ENCODE measurements around the gene CDH13.

DNA sequence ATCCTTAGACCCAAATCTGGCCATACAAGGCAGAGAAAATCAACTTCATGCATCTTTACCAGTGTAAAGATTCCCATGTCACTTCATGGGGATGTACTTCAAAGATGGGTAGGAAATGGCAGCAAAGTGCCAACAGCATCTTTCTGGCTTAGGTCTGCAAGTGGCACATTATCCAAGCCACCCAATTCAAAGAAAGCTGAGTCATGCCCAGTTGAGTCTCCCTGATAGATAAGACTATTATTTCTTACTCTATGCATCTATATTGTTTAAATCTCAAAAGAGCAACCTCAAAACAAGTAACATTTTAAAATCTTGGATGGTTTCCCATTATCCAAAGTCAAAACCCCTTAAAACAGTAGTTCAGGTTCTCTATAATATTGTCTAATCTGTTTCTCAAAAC lies 1119.8 kb downstream of the CDH13 start:
- TF ChIP-seq, protein P1, sequence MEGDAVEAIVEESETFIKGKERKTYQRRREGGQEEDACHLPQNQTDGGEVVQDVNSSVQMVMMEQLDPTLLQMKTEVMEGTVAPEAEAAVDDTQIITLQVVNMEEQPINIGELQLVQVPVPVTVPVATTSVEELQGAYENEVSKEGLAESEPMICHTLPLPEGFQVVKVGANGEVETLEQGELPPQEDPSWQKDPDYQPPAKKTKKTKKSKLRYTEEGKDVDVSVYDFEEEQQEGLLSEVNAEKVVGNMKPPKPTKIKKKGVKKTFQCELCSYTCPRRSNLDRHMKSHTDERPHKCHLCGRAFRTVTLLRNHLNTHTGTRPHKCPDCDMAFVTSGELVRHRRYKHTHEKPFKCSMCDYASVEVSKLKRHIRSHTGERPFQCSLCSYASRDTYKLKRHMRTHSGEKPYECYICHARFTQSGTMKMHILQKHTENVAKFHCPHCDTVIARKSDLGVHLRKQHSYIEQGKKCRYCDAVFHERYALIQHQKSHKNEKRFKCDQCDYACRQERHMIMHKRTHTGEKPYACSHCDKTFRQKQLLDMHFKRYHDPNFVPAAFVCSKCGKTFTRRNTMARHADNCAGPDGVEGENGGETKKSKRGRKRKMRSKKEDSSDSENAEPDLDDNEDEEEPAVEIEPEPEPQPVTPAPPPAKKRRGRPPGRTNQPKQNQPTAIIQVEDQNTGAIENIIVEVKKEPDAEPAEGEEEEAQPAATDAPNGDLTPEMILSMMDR (conservative IDR thresholded peaks at IDR 0.05) = no peak
- TF ChIP-seq ZFX (IDR thresholded peaks at IDR 0.05) = no peak
